HK-2 (cell line): Measurements from ENCODE around the gene DNAI1.

Experiments used
- DNase-seq: peaks from one replicate; pipeline ENCODE4 v3.0.0-alpha.2; 2018; ENCODE audit not compliant: unreplicated experiment

Gene DNAI1

DNA sequence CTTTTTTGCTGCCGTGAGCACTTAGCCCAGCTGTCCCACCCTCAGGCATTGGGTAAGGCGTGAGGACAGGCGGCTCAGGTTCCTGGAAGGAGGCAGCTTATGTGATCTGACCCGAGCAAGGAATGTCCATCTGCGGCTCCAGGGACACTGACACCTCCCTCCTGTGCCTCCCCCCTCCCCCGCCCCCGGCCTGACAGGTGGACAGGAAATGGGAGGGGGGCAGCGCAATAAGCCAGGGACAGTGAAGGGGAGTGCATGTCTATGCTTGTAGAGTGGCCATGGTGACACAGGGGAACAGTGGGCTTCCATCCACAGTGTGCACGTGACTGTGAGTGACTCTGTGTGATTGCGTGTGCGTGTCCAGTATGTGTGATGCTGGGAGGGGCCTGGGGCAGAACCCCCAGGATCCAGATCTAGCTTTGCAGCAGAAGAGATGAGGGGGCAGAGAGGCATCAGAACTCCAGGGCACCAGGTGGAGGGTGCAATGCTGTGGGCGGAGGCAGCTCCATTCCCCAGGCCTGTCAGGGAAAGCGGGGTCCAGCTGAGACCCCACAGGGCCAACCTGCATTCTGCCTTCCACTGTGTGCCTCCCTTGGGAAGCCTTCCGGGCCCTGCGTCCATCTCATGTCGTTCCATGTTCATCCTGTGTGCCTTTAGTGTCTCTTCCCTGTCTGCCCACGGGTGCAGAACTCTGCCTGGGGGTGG lies 100.5 kb downstream of the DNAI1 start:
- DNase-seq = no peak

DNA sequence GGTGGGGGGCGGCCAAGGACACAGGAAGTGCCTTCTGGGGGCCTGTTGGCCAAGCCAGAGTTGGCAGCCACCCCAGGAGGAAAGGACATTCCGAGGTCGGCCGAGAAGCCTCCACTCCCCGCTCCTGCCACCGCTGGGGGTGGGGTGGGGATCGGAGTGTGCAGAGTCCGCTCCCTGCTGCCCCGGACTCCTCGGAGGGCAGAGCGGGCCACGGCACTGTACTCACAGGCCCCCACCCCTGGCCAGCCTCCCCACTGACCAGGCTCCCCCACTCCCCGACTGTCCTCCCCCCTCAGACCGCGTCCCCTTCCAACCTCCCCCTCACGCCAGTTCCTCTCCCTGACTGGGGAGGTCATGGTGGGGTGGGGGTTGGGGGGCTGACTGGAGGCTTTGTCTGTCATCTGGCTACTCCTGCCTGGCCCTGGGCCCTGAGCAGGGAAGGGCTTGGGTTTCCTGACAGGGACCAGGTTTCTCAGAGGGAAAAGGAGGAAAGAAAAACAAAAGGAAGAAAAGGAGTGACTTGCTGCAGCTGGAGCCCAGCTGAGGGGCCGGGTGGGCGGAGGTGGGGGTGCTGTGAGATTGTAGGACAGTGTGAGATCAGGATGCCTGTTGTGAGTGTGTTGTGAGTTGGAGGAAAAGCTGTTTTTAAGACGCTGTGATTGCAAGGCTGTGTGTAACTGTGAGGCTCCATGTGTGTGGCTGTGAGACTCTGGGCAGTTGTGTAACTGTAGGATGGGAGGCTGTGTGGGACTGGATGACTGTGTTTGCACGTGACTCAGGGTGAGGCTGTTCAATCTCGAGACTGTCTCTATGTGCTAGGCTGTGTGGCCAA lies 101.2 kb downstream of the DNAI1 start:
- DNase-seq = no peak

DNA sequence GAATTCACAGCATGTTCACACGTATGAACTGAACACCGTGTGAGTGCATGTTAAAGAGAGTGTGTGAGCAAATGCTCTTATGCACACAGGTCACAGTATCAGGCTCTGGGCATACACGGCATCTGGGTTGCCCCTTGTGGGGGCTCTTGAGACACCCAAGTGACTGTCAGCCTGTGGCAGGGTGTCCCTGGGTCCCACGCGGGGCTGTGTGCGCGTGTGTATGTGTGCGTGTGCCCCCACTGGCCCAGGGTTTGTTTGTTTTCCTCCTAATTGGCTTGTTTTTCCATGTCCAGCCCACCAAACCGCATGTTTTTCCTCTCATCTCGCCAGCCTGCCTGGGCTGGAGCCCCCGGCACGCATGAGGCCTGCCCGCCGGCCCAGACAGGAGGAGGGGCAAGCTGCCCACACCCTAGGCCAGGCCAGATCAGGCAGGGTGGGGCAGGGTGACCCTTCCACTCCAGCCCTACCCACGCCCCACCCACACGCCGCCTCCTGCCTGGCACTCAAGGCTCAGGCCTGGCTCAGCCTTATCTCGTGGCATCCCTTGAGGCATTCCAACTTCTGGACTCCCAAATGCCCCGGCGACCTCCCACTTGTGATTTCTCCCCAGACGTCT lies 102.1 kb downstream of the DNAI1 start:
- no peak for DNase-seq

DNA sequence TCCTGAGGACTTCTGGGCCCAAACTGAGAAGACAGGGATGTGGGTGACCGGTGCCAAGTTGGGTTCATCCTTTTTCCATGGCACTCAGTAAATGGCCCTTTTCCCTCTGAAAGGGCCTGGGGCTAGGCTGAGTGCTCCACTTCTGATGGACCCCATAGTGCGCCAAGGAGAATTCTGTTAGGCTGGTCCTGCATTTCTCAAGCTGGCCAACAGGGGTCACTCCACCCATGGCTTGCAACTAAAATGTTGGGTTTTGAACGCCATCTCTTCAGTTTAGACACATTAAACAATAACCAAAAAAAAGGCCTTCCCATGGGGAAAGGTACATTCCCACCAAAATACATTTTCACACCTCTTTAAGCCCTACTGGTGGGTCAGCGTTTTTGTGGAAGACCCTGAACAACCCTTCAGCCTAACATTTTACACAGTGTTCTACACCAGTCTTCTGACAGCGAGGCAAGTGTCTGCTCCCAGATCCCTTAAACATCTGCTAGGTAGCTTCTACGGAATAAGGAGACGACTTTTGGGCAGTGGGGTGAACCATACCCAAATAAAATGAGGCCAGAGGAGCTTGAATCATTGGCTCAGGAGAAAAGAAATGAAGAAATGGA lies 103.6 kb downstream of the DNAI1 start:
- no peak for DNase-seq

DNA sequence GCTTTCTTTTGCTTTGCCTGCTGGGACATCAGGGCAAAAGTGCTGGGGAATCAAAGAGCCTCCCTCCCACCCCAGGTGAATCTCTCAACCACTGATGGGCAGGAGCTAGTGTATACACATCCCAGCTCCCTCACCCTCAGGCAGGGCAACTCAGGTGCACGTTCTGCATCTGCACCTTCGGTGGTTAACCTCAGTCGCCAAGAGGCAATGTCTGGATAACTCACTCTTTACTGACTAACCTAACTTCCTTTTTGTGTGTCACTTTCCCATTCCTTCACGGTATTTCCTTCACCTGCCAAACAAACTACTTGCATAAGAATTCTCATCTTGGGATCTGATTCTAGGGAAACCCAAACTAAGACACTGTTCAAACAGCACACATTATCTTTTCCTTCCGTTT lies 104.7 kb downstream of the DNAI1 start:
- DNase-seq = no peak

DNA sequence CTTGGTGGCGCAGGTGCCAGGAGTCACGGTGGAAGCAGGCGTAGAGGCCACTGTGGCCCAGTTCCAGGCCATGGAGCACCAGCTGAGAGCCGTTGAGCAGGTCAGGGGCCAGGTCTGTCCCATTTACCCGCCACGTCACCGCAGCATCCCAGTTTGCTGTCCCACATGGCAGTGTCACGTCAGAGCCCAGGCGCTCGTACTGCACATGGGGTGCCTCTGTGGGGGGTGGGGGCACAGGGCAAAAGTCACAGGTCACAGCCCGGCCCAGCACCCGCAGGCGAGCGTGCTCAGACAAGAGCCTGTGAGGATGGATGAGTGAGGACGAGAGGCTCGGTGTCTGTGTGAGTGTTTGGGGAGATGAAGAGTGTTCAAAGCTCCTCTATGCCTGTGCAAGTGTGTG lies 106.0 kb downstream of the DNAI1 start:
- no peak for DNase-seq

DNA sequence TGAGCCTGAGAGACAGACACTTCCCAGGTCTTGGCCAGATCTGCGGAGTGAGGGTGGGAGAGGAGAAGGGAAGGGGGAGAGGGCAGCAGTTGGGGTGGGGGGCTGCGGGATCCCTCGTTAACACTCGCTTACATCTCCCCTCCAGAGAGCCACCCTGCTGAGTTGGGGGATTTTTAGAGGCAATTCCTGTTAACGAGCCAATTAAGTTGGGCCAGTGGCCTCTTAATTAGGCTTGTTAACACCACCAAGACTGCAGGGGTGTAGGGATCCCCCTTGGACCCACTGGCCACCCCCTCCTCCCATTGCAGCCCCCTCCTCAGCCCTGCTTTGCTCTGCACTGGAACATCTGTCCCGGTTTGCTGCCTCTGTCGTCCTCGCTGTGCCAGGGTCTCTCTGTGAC lies 107.3 kb downstream of the DNAI1 start:
- DNase-seq = no peak

DNA sequence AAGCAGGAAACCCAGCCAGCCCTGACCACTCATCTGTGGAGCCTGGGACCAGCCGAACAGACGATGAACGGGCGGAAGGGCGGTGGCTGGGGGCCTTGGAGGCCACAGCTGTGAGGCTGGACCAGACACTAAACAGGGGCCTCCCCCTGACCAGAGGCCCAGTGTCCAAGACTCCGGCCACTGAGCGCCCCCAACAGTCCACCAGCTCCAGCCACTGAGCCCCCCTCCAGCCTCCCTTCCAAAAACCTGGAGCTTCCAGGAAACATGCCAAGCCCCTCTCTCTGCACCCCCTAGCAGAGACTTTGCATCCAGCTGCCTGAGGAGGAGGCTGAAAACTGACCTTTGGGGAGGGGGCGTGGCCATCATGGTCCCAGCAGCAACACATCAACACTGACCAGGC lies 107.7 kb downstream of the DNAI1 start:
- DNase-seq = no peak

DNA sequence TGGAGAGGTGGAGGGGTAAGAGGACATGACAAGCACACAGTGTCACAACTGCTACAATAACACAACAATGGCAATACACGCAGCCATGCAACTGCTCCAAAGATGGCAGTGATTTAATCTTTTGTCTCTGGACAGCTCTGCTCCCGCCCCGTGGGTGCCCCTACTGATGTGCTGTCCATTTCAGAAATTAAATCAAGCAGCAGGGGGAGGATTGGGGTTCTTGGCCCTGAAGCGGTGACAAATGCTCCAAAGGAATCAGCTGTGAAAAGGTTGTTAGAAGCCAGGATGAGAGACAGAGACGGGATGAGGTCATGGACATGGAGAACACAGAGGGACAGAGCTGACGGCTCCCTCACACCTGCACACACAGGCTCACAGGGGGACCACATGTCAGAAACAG lies 108.4 kb downstream of the DNAI1 start:
- DNase-seq = no peak

DNA sequence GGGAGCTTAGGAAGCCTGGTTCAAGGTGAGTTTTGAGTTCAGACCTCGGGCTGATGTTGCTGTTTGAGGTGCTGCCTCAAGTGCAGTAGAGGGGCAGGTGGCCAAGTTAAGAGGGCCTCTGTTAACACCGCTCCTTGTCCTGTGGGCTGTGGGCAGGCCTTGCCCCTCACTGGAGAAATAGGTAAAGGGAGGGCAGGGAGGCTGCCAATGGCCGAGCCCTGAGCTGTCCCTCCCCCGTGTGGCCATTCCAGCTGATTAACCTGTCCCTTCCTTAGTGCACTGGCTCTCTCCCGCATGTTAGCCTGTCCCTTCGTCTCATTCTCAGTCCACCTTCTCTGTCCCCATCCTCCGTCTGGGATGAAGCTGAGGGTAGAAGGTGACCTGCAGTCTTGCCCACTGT lies 109.5 kb downstream of the DNAI1 start:
- no peak for DNase-seq

DNA sequence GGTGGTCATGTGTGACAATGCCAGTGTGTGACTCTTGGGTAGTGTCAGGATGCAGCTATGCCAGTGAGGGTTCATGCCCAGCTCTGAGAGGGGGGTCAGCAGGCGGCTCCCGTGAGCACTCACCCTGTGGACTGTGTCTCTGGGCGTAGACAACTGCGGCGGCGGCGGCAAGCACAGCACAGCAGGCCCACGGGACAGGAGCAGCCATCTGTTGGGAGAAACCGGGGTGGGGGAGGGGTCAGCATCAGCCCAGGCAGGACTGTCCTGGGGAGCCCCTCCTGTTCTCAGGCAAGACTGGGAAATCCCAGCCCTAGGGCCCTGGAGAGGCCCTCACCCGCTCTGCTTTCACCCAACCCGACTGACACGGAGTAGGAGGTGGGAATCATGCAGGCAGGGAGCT lies 110.2 kb downstream of the DNAI1 start:
- no peak for DNase-seq

DNA sequence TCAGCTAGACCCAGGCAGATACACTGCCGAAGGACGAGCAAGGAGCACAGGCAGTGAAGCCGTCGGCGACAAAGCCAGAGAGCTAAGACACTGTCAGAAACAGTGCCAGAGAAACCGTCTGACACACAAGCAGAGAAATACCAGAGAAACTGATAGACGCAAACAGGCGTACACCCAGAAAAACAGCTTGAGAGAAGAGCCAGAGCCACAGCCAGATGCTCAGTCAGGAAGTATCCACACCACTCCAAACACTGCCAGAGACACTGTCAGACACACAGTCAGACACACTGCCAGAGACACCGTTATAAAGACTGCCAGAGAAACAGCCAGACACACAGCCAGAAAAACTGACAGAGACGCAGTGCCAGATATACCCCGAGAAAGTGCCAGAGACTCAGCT lies 111.8 kb downstream of the DNAI1 start:
- DNase-seq = no peak
